HG02623 (cell line): ENCODE results near the gene CXCR3.
"Not testable (repeated sequence)": the region's sequence is repeated elsewhere in the genome, so short reads cannot be mapped to it uniquely, and the experiment has no call there.

ENCODE experiments used
- ATAC-seq: cut with Tn5 transposase; IDR thresholded peaks from one replicate; pipeline ENCODE4 v1.9.1; 2021; ENCODE audit warnings: moderate library complexity; ENCODE audit not compliant: unreplicated experiment

CXCR3 gene

DNA sequence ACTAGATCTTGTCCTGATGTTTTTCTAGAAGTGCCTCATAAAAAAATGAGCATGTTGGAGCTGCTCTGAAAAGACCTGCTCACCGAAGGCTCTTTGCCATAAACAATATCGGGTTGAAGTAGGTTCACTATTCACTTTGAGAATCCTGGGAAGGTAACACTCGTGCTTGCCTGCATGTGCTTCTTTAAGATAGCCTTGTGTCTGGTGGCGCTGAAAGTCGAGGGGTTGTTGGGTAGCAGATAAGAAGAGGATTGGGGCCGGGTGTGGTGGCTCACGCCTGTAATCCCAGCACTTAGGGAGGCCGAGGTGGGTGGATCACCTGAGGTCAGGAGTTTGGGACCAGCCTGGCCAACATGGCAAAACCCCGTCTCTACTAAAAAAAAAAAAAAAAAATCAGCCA is 6.6 kb downstream of the CXCR3 start:
- not testable (repeated sequence) for ATAC-seq

GRCh38 chrX:71609095-71609750 is 9.1 kb downstream of the CXCR3 start:
- ATAC-seq = no peak

- ATAC-seq = no peak
These were observed 10.8 kb downstream of the CXCR3 start for GRCh38 chrX:71607488-71607887.

- ATAC-seq = no peak
These were observed 11.6 kb downstream of the CXCR3 start for GRCh38 chrX:71606536-71607216.

GRCh38 chrX:71604796-71605568 is 13.3 kb downstream of the CXCR3 start:
- no peak for ATAC-seq

- ATAC-seq = no peak
These were observed 14.2 kb downstream of the CXCR3 start for GRCh38 chrX:71604141-71604540.

DNA sequence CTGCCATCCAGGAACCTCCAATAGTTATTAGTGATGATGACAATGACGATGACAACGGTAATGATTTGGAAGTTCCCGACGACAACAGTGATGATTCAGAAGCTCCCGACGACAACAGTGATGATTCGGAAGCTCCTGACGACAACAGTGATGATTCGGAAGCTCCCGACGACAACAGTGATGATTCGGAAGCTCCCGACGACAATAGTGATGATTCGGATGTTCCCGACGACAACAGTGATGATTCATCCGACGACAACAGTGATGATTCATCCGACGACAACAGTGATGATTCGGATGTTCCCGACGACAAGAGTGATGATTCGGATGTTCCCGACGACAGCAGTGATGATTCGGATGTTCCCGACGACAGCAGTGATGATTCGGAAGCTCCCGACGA is 14.7 kb downstream of the CXCR3 start:
- no peak for ATAC-seq

GRCh38 chrX:71599965-71600364 is 18.3 kb downstream of the CXCR3 start:
- no peak for ATAC-seq

DNA sequence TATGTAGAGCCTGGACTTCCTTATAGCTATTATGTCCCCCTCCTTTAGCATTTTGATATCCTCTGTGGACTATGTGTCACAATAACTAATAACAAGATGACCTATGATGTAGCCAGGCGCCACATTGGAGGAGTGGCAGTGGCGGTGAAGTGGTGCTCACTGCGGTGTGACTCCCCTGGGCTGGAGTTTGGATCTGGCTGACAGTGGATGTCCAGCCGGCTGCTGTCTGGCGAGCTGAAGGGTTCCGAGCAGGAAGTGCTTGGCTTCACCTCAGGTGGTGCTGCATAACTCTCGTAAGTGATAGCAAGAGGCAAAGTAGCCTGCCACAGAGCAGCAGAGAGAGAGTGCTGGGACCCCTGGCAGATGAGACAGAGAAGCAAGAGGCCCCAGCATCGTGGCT is 25.1 kb downstream of the CXCR3 start:
- ATAC-seq = not testable (repeated sequence)

- ATAC-seq = no peak
These were observed 31.4 kb downstream of the CXCR3 start for GRCh38 chrX:71586929-71587328.

DNA sequence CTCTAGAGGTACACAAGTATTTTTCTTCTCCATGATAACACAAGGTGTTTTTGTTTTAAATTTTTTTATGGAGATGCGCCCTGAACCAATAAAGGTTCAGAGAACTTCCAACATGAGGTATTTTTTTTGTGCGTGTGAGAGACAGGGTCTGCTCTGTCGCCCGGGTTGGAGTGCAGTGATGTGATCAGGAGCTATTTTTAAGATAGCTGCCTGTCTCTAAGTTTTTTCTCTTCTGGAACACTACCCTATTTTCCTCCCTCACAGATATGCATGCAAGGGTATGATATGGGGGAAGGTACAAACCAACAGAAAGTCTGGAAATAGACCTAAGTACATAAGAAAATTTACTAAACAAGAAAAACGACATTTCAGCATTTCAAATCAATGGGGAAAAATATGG is 37.1 kb downstream of the CXCR3 start:
- no peak for ATAC-seq

DNA sequence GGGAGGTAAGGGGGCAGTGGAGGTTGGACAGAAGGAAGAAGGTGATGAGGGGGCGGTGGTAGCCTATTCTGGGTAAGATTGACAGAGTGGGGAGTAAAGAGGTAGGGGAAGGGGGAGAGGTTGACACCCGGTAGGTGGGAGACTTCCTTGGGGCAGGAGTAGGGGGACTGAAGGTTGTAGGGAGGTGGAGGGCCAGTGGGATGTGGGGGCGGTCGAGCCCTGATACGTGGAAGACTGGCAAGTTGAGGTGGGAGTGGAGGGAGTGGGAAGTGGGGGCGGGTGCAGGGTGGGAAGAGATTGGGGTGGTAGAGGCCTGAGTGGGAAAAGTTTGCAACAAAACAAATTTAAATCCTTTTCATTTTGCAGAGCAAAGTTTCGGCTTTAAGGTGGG is 38.3 kb downstream of the CXCR3 start:
- no peak for ATAC-seq

DNA sequence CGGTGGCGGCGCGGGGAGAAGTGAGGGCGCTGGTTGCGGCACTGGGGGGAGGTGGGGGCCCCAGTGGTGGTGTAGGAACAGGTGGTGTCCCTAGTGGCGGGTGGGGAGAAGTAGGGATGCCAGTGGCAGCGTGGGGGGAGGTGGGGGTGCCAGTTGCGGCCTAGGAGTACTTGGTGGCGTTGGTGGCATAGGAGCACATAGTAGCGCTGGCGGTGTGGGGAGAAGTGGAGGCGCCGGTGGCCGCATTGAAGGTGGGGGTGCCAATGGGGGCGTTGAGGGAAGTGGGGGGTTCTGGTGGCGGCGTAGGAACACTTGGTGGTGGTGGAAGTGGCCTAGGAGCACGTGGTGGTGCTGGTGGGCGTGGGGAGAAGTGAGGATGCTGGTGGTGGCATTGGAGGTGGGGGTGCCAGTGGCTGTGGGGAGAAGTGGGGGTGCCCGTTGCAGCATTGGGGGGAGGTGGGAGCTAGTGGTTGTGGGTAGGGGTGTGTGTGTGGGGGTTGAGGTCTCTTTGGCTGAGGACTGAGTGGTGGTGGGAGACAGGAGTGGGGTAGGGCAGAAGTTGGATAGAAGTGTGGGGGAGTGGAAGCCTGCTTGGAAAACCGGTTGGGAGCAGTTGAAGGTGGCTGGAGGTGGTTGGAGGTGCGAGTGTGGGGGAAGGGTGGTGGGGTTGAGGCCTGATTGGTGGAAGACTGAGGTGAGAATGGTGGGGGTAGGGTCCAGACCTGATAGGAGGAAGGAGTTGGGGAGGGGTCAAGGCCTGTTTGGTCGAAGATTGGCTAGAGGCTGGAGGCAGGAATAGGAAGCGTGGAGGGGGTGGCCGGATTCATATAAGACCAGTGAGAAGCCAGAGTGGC is 38.9 kb downstream of the CXCR3 start:
- no peak for ATAC-seq

GRCh38 chrX:71578253-71579135 is 39.8 kb downstream of the CXCR3 start, which contains the start of gene GCNA:
TSS of gene GCNA (plus strand) at chrX:71578437. CDS start at chrX:71580822, 2,385 bp downstream.
- no peak for ATAC-seq

DNA sequence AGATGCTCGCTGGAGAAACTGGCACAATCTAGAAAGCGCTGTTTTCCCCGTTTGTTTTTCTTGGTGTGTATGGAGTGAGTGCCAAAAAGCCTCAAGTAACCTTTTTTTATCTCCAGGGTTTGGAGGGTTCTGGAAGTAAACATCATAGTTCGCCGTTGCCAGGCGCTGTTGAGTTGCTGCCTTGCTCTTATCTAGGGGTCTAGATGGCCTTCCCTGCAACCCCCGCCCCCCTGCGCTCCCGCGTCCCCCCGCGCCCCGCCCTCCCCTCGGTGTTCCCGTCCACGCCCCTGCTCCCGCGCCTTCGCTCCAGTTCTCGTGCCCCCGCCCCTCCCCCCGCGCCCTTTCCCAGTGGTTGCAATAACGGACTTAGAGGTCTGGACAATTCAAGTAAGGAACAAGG is 40.6 kb downstream of the CXCR3 start:
- ATAC-seq = no peak

DNA sequence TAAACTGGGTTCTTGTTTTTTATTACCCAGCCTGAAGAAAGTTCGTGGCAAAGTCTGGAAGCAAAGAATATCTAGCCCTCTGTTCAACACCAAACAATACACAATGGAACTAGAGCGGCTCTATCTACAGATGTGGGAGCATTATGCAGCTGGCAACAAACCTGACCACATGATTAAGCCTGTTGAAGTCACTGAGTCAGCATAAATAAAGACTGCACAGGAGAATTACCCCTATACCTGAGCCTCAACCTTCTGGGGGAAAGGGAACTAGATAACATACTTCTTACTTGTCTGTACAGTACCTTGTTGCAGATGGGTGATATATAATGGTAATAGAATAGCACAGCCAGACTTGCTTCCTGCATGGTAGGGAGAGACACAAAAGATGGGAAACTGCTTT is 44.7 kb downstream of the CXCR3 start:
- ATAC-seq = no peak

DNA sequence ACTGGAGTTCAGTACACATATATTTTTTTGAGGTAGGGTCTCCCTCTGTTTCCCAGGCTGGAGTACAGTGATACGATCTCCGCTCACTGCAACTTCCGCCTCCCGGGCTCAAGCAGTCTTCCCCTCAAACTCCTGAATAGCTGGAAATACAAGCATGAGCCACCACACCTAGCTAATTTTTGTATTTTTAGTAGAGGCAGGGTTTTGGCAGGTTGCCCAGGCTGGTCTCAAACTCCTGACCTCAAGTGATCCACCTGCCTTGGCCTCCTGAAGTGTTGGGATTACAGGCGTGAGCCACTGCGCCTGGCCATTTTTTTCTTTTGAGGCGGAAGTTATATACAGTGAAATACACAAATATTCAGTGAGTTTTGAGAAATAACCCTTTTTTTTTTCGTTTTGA is 46.9 kb downstream of the CXCR3 start:
- not testable (repeated sequence) for ATAC-seq
